HG02678 (cell line): ENCODE measurements around the gene GPR152.
"Not testable (repeated sequence)": the region's sequence is repeated elsewhere in the genome, so short reads cannot be mapped to it uniquely, and the experiment has no call there.

Experiments used
- ATAC-seq: cut with Tn5 transposase; IDR thresholded peaks from one replicate; pipeline ENCODE4 v1.9.1; 2021; ENCODE audit warnings: mild to moderate bottlenecking, moderate library complexity; ENCODE audit not compliant: unreplicated experiment

GPR152 gene

GRCh38 chr11:67410984-67411784 lies 41.3 kb downstream of the GPR152 start:
- ATAC-seq, result no peak

GRCh38 chr11:67410369-67410831 lies 42.1 kb downstream of the GPR152 start:
- no peak for ATAC-seq

GRCh38 chr11:67409781-67410368 lies 42.7 kb downstream of the GPR152 start:
- ATAC-seq, result no peak

- ATAC-seq, result peak; percentile 61
Measured at GRCh38 chr11:67409261-67409666, 43.3 kb downstream of the GPR152 start.

GRCh38 chr11:67408437-67409200 lies 43.9 kb downstream of the GPR152 start:
- no peak for ATAC-seq

GRCh38 chr11:67407688-67408163 lies 44.8 kb downstream of the GPR152 start:
- no peak for ATAC-seq

GRCh38 chr11:67406969-67407687 lies 45.4 kb downstream of the GPR152 start:
- no peak for ATAC-seq

GRCh38 chr11:67406420-67406968 lies 46.0 kb downstream of the GPR152 start:
- ATAC-seq, result no peak

GRCh38 chr11:67405688-67406339 lies 46.7 kb downstream of the GPR152 start:
- ATAC-seq, result no peak

- no peak for ATAC-seq
Measured at GRCh38 chr11:67405196-67405567, 47.3 kb downstream of the GPR152 start.

- no peak for ATAC-seq
Measured at GRCh38 chr11:67404515-67405195, 47.9 kb downstream of the GPR152 start.

GRCh38 chr11:67403085-67403484 lies 49.4 kb downstream of the GPR152 start:
- not testable (repeated sequence) for ATAC-seq

- not testable (repeated sequence) for ATAC-seq
Measured at GRCh38 chr11:67402192-67402839, 50.2 kb downstream of the GPR152 start.

GRCh38 chr11:67401495-67402191 lies 50.9 kb downstream of the GPR152 start, which contains the start of gene PPP1CA:
Gene PPP1CA, minus strand, starts transcription at chr11:67401858. Its CDS starts 76 bp downstream, at chr11:67401782.
- peak; percentile 71 for ATAC-seq
